ENCODE data around the gene PAX8.
A peak's percentile ranks its signal among the peaks of the same experiment; 100 is the strongest.
"Not testable (repeated sequence)": the region's sequence is repeated elsewhere in the genome, so short reads cannot be mapped to it uniquely, and the experiment has no call there.

Gene PAX8

GRCh38 chr2:113288117-113288673 lies 9.5 kb upstream of the PAX8 start:
- not testable (repeated sequence) for H3K27me3 ChIP-seq (ENCODE audit: control insufficient read depth in 1 of 2, insufficient read depth in 2 of 2, low read length in 2 of 2); H3K27ac ChIP-seq (ENCODE audit: low read depth, low read length); H3K4me3 ChIP-seq (ENCODE audit: low read depth in 1 of 2, low read length in 2 of 2); H3K9me3 ChIP-seq (ENCODE audit: low read length); H3K36me3 ChIP-seq (ENCODE audit: insufficient read depth, low read length); H3K9ac ChIP-seq (ENCODE audit: low read length)
- peaks cover 22% of the 10 kb centered on the region for H3K4me1 ChIP-seq (ENCODE audit: insufficient read depth, low read length)

- no peaks in the 10 kb centered on the region for H3K36me3 ChIP-seq (ENCODE audit: insufficient read depth, low read length)
- no peak overlapping the region for H3K4me3 ChIP-seq (ENCODE audit: low read depth in 1 of 2, low read length in 2 of 2)
- no peak overlapping the region for H3K27ac ChIP-seq (ENCODE audit: low read depth, low read length)
- H3K9me3 ChIP-seq (ENCODE audit: low read length), result no peaks in the 10 kb centered on the region
- no peaks in the 10 kb centered on the region for H3K27me3 ChIP-seq (ENCODE audit: control insufficient read depth in 1 of 2, insufficient read depth in 2 of 2, low read length in 2 of 2)
- peaks cover 27% of the 10 kb centered on the region for H3K4me1 ChIP-seq (ENCODE audit: insufficient read depth, low read length)
- H3K9ac ChIP-seq (ENCODE audit: low read length), result no peak overlapping the region
Measured at GRCh38 chr2:113285816-113286215, 7.1 kb upstream of the PAX8 start.

GRCh38 chr2:113284999-113285398 lies 6.3 kb upstream of the PAX8 start:
- H3K4me3 ChIP-seq (ENCODE audit: low read depth in 1 of 2, low read length in 2 of 2); H3K9ac ChIP-seq (ENCODE audit: low read length); H3K27ac ChIP-seq (ENCODE audit: low read depth, low read length); H3K9me3 ChIP-seq (ENCODE audit: low read length); H3K36me3 ChIP-seq (ENCODE audit: insufficient read depth, low read length); H3K27me3 ChIP-seq (ENCODE audit: control insufficient read depth in 1 of 2, insufficient read depth in 2 of 2, low read length in 2 of 2): not testable (repeated sequence)
- H3K4me1 ChIP-seq (ENCODE audit: insufficient read depth, low read length), result peaks cover 27% of the 10 kb centered on the region

GRCh38 chr2:113284476-113284875 lies 5.8 kb upstream of the PAX8 start:
- H3K9ac ChIP-seq (ENCODE audit: low read length), result no peak overlapping the region

GRCh38 chr2:113283704-113284284 lies 5.1 kb upstream of the PAX8 start:
- Histone ChIP-seq H3K4me1 (ENCODE audit: insufficient read depth, low read length) (peaks cover 27% of the 10 kb centered on the region), H3K4me3 (ENCODE audit: low read depth in 1 of 2, low read length in 2 of 2) (no peak overlapping the region), H3K9me3 (ENCODE audit: low read length) (no peaks in the 10 kb centered on the region), H3K9ac (ENCODE audit: low read length) (no peak overlapping the region), H3K36me3 (ENCODE audit: insufficient read depth, low read length) (no peaks in the 10 kb centered on the region), H3K27me3 (ENCODE audit: control insufficient read depth in 1 of 2, insufficient read depth in 2 of 2, low read length in 2 of 2) (peaks cover 0 to under 1% of the 10 kb centered on the region in 2 donors), H3K27ac (ENCODE audit: low read depth, low read length) (peak overlapping the region; percentile 24)

More at GRCh38 chr2:113284476-113284875, 5.8 kb upstream of the PAX8 start:
- H3K27me3 ChIP-seq (ENCODE audit: control insufficient read depth in 1 of 2, insufficient read depth in 2 of 2, low read length in 2 of 2), result no peaks in the 10 kb centered on the region
- peaks cover 27% of the 10 kb centered on the region for H3K4me1 ChIP-seq (ENCODE audit: insufficient read depth, low read length)
- peak overlapping the region; percentile 24 for H3K27ac ChIP-seq (ENCODE audit: low read depth, low read length)
- no peaks in the 10 kb centered on the region for H3K36me3 ChIP-seq (ENCODE audit: insufficient read depth, low read length)
- no peak overlapping the region for H3K4me3 ChIP-seq (ENCODE audit: low read depth in 1 of 2, low read length in 2 of 2)
- no peaks in the 10 kb centered on the region for H3K9me3 ChIP-seq (ENCODE audit: low read length)

- no peak overlapping the region for H3K27ac ChIP-seq (ENCODE audit: low read depth, low read length)
- no peak overlapping the region for H3K9ac ChIP-seq (ENCODE audit: low read length)
Measured at GRCh38 chr2:113282747-113283533, 4.2 kb upstream of the PAX8 start.

GRCh38 chr2:113281910-113282746 lies 3.4 kb upstream of the PAX8 start:
- peaks cover 35% of the 10 kb centered on the region for H3K4me1 ChIP-seq (ENCODE audit: insufficient read depth, low read length)
- no peaks in the 10 kb centered on the region for H3K9me3 ChIP-seq (ENCODE audit: low read length)
- H3K9ac ChIP-seq (ENCODE audit: low read length), result no peak overlapping the region
- no peaks in the 10 kb centered on the region for H3K36me3 ChIP-seq (ENCODE audit: insufficient read depth, low read length)
- peaks cover 1 to 17% of the 10 kb centered on the region in 2 donors for H3K27me3 ChIP-seq (ENCODE audit: control insufficient read depth in 1 of 2, insufficient read depth in 2 of 2, low read length in 2 of 2)
- H3K27ac ChIP-seq (ENCODE audit: low read depth, low read length), result no peak overlapping the region
- no peak overlapping the region for H3K4me3 ChIP-seq (ENCODE audit: low read depth in 1 of 2, low read length in 2 of 2)

More at GRCh38 chr2:113282747-113283533, 4.2 kb upstream of the PAX8 start:
- Histone ChIP-seq H3K36me3 (ENCODE audit: insufficient read depth, low read length) (no peaks in the 10 kb centered on the region), H3K4me1 (ENCODE audit: insufficient read depth, low read length) (peaks cover 27% of the 10 kb centered on the region), H3K4me3 (ENCODE audit: low read depth in 1 of 2, low read length in 2 of 2) (no peak overlapping the region), H3K9me3 (ENCODE audit: low read length) (no peaks in the 10 kb centered on the region), H3K27me3 (ENCODE audit: control insufficient read depth in 1 of 2, insufficient read depth in 2 of 2, low read length in 2 of 2) (peaks cover 0 to 9% of the 10 kb centered on the region in 2 donors)

GRCh38 chr2:113278073-113278741 lies 514 bp downstream of the PAX8 start:
- H3K27me3 ChIP-seq (ENCODE audit: control insufficient read depth in 1 of 2, insufficient read depth in 2 of 2, low read length in 2 of 2), result peaks cover 36 to 55% of the 10 kb centered on the region in 2 donors
- no peaks in the 10 kb centered on the region for H3K36me3 ChIP-seq (ENCODE audit: insufficient read depth, low read length)
- H3K4me3 ChIP-seq (ENCODE audit: low read depth in 1 of 2, low read length in 2 of 2), result no peak overlapping the region
- peaks cover 15% of the 10 kb centered on the region for H3K4me1 ChIP-seq (ENCODE audit: insufficient read depth, low read length)
- H3K9me3 ChIP-seq (ENCODE audit: low read length), result peaks cover 4% of the 10 kb centered on the region
- H3K9ac ChIP-seq (ENCODE audit: low read length), result no peak overlapping the region
- H3K27ac ChIP-seq (ENCODE audit: low read depth, low read length), result no peak overlapping the region

GRCh38 chr2:113277474-113278072 lies 1.1 kb downstream of the PAX8 start:
- H3K27ac ChIP-seq (ENCODE audit: low read depth, low read length), result no peak overlapping the region
- H3K4me1 ChIP-seq (ENCODE audit: insufficient read depth, low read length), result peaks cover 9% of the 10 kb centered on the region
- H3K36me3 ChIP-seq (ENCODE audit: insufficient read depth, low read length), result no peaks in the 10 kb centered on the region
- no peak overlapping the region for H3K4me3 ChIP-seq (ENCODE audit: low read depth in 1 of 2, low read length in 2 of 2)
- peaks cover 4% of the 10 kb centered on the region for H3K9me3 ChIP-seq (ENCODE audit: low read length)
- peaks cover 36 to 61% of the 10 kb centered on the region in 2 donors for H3K27me3 ChIP-seq (ENCODE audit: control insufficient read depth in 1 of 2, insufficient read depth in 2 of 2, low read length in 2 of 2)
- H3K9ac ChIP-seq (ENCODE audit: low read length), result no peak overlapping the region

GRCh38 chr2:113276761-113277425 lies 1.8 kb downstream of the PAX8 start:
- no peak overlapping the region for H3K9ac ChIP-seq (ENCODE audit: low read length)
- peaks cover 4% of the 10 kb centered on the region for H3K9me3 ChIP-seq (ENCODE audit: low read length)
- no peak overlapping the region for H3K4me3 ChIP-seq (ENCODE audit: low read depth in 1 of 2, low read length in 2 of 2)
- peaks cover 9% of the 10 kb centered on the region for H3K4me1 ChIP-seq (ENCODE audit: insufficient read depth, low read length)
- H3K27ac ChIP-seq (ENCODE audit: low read depth, low read length), result no peak overlapping the region
- H3K27me3 ChIP-seq (ENCODE audit: control insufficient read depth in 1 of 2, insufficient read depth in 2 of 2, low read length in 2 of 2), result peaks cover 36 to 68% of the 10 kb centered on the region in 2 donors
- no peaks in the 10 kb centered on the region for H3K36me3 ChIP-seq (ENCODE audit: insufficient read depth, low read length)

All from muscle layer of colon (tissue), 2 donors.